HG02759 (cell line): ENCODE results near the gene PNCK.

Source experiments
- ATAC-seq: cut with Tn5 transposase; IDR thresholded peaks from one replicate; pipeline ENCODE4 v1.9.1; 2021; ENCODE audit warnings: mild to moderate bottlenecking, moderate library complexity; ENCODE audit not compliant: unreplicated experiment

PNCK gene

DNA sequence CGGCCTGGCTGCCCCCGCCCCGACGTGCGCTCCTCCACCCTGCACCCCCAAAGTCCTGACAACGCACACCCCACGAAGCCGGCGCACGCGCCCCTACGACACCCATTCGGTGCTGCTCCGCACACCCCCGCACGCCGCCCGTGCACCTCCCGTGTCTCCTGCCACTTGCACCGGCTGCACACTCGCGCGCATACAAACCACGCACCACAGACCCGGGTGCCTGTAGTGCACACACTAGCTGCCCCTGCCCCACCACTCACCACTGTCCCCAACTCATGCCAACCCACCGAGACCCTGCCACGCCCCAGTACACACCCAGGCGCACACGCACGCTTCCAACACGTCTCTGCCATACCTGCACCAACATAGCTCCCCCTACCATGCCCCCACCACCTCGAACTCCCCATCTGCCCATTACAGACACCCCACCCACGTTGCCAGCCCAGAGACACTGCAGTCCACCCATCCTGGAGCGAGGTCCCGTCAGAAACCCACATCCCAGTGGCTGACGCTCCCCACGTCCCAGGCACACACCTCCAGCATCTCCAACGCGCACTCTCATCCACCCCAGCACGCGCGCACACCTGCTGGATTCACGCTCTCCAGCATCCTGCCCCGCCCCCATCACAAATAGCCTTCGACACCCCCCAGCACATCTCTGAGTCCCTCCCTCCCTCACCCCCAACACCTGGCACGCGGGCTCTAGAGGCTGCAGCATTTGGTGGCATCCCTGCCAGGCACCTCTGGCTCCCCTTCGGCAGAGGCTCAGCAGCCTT lies 30.8 kb downstream of the PNCK start:
- ATAC-seq = no peak

DNA sequence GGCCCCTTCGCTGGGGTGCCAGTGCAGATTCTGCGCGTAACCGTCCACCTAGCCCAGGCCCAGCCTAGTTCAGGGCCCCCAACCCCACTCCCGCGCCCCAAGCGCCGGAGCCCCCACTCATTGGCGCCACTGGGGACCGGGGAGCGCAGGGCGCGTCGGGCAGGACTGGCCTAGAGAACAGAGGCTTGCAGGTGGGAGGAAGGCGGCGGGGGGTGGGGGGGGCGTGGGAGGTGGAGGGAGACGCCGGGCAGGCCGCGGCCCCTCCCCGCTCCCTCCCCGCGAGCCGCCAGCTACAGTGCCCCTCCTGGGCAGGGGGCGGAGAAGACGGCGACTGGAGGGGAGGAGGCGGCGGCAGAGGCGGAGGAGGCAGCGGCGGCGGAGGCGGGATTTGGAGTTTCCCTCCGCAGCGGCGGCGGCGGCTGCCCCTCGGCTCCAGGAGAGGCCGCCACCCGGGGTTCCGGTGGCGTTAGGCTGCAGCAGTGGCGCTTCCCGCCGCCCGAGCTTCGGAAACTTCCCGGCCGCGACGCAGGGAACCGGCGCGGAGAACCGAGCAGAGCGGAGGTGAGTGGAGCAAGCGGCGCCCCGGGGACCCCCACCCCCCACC lies 31.5 kb downstream of the PNCK start:
- ATAC-seq = no peak

DNA sequence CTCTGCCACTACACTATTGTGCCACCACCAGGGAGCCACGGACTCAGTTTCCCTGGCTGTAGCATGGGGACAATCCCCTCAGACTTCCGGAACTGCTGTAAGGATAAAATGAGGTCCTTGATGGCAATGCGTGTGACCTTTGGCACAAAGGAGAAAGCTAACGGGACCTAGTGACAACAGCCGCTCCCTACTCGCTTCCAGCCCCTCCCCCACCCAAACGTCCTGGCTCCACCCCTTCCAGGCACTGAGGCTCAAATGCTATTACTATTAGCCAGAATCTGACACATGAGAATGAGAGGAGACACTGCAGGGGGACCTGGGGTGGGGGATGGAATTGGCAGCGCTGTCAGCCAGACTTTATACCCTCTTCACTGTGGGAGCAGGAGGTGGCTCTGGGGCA lies 32.0 kb downstream of the PNCK start:
- ATAC-seq = no peak

DNA sequence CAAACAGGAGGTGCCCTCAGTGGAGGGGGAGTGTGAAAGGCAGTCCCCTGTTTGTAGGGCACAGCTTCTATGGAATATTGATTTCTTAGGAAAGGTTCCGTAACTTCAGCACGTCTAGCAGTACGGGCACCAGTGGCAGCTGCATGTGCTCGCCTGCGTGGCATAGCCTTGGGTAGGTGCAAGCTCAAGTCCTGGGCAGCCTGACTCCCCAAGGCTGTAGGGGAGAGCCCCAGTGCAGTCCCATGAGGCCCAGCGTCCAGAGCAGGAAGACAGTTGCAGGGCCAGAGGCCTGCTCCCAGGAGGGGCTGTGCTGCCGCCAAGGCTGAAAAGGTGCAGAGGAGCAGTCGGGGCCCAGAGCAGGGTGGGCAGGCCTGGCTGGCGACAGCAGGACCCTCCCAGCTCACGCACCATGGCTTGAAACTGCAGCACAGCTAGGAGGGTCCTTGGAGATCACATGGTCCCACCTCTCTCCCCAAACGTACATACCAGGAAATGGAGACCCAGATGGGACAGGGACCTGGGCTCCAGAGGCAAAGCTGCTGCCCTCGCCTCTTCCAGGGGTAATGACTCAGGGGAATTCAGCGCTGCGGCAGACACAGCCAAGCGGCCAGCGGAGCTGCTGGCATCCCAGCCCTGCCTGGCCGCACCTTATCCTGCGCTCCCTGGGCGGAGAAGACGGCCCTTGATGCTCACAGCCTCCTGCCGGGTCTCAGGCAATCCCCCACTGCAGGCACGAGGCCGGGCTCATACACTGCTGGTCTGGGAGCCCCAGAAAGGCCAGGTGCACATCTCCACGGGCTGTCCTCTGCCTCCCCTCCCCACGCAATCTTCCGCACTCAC lies 32.7 kb downstream of the PNCK start:
- no peak for ATAC-seq

DNA sequence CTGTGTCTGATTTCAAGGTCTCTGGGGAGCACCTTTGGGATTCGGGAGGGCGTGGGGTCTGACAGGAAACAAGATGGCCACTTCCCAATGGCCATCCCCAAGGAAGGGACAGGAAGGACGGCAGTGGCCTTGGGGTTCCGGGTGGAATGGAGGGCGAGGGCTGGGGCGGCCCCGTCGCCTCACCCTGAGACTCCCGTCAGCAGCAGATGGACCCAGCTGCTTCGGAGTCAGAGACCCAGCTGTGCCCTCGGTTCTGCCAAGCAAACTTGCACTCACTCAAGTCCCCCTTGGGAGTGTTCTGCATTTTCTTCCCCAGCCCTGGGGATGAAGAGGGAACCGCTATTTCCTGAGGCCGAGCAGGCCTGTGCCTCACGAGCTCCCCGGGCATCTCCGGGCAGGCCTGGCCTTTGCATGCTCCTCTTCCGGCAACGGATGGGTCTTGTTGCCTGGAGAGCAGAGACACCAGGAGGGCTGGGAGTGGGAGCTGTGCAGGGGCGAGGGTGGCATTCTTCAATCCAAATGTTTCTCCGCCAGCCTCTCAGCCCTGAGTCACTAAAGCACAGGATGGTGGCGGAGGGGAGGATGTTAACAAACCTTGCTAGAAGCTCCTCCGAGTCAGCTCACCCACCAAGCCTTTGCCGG lies 33.4 kb downstream of the PNCK start:
- ATAC-seq = no peak

DNA sequence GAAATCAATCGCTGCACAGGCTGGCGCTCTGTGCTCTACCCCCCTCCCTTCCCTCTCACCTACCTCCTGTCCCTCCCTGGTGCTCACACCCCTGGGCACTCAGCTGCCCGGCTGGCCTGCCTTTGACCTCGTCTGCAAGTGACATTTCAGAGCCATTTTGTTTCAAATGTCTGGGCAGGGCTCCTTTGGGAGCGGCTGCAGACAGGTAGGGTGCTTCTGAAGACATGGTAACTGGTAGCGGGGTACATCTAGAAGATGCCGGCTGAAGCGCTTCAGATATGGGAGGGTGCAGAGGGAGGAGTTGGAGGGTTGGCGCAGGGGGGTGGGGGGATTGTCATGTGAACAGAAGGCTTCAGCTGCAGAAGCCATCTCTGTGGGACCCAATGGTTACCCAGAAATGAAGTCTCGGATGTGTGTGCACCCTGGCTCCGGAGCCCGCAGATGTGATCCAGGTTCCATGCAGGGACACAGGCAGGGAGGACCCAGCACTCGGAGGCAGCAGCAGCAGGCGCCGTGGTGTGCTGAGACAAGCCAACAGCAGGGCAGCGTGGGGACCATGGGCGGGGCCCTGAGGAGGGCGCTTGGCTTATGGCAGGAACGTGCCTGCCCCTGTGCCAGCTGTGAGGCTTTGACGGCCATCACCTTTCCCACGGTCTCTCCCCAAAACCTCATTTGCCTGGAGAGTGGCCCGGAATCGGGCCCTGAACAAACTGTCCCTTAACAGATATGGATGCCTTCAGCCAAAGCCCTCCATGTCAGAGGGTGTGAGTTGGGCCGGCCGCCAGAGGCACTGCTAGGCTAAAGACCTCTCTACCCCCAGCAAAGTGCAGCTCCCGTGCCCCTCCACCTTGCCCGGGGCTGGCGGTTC lies 34.2 kb downstream of the PNCK start:
- no peak for ATAC-seq

DNA sequence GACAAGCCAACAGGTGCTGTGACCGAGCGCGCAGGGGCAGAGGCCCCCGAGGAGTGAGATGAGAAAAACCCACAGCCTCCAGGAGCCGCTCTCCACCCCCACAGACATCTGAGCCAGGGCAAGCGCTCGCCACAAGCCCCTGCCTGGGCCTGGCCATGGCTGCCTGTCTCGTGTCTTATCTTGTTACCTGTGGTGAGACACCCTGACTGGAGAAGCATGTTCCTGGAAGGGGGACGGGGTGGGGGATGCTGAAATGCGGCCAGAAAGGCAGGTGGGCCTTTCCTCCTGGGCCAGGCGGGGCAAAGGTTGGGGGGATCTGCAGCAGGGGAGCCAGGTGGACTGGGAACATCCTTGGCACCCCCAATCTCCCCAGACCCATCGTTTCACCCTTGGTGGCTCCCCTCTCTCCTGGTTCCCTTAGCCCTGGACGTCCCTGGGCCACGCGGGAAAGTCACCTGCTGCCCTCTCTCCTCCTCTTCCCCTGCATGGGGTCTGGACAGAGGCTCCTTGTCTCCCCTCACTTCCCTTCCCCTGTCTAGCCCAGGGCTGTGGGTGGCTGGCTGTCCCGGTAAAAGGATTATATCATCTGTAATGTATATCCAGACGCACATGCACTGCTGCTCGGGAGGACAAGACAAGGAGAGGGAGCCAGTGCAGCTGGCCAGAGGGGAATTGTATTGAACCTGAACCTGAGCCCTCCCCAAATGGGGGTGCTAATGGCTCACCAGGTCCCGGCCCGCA lies 35.0 kb downstream of the PNCK start:
- ATAC-seq = no peak

DNA sequence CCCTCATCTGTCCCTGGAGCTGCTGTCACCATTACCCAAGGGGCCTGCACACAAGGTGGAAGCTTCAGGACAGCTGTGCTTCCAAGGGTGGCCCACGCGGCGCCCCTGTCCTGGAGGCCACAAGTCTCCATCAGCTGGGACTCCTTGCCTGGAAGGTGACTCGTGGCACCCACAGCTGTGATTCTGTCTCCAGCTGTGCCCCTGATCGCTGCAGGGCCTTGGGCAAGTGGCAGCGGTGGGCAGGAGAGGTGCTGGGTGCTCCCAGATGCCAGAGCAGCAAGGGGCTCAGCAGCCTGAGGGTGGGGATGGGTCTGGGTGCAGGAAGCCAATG lies 35.6 kb downstream of the PNCK start:
- no peak for ATAC-seq

DNA sequence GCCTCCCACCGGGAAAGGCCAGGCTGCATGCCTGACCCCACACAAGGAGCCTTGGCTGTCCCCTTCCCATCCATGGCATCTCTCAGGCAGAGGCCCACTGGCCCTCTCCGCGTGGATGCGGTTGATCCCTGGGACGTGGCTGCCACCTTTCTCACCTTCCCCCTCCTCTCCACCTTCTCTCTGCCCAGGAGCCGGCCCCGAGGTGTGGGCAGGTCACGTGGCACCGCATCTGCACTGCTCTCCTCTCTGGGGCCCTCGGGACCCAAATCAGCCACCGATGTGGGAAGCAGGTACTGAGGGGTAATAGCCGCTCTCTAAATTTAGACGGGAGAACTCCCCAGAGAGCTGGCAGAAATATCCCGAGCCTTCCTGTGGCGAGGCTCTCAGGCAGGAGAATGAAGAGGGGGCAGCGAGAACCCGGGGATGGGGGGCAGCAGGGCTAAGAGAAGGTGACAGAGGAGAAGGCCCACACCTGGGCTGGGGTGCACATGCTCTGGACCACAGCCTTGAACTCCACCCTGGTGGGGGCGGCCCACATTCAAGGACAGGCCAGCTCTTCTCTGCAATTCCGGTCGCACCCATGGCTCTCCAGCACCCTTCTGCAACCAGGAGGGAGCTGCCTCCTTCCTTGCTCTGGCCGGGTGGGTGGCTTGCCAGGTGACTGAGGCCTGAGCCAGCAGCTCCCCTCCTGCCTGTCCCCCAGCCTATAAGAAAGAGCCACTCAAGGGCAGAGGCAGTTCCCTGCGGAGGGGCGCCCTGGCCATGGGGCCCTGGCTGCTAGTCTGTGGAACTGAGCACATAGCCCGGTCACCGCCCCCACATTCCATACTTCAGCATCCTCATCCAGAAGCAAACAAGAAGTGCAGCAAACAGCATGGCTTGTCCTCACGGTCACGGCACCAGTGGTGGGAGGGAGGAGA lies 36.2 kb downstream of the PNCK start:
- ATAC-seq = no peak

DNA sequence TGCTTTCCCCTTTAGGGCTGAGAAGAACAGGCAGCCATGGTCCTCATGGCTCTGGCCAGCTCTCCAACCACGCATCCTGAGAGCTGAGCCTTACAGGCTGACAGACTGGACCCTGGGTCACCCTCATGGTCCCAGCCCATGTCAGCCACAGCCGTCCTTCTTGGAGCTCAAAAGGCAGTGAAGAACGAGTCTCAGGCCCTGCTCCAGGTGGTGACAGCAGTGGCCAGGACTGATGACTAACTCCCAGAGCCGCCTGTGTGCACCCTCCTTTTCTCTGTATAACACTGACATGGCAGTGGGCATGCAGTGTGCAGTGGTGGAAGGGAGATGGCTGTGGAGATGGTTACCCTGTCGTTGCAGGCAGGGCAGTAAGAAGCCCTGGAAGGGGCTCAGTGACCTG lies 36.9 kb downstream of the PNCK start:
- no peak for ATAC-seq

DNA sequence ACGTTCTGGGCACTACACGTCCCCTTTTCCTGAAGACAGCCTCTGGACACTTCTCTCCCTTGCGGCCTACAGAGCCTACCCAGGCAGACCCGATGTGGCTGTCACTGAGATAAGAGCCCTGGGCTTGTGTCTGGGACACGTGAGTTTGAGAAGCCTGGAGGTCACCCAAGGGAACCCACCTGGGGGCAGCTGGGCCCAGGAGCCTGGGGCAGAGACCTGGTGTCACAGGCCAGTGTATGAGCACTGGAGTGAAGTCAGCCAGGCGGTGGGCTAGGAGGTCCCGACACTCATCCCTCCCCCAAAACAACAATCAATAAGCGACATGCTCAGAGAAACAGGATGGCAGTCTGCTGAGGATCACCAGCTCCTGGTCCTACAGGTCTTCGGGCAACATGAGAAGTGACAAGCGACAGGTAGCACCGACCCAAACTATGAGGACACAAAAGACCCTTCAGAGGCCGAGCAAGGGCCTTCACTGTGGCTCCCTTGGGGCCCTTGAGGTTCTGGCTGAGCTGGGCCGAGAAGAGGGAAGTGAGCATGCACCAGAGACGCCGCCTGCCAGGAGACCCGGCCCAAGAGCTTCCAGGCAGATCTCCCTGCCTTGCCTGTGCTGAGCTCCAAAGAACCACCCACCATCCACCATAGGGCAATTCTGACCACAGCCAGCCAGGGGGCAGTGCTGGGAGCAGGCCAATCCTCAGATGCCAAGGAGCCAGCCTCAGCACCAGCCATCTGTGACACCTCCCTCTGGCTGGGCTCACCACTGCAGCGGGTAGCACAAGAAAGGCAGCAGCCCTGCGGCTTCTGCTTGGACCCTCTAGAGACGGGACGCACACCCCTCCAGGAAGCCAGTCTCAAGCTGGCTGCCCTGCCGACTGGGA lies 37.6 kb downstream of the PNCK start:
- ATAC-seq = no peak

DNA sequence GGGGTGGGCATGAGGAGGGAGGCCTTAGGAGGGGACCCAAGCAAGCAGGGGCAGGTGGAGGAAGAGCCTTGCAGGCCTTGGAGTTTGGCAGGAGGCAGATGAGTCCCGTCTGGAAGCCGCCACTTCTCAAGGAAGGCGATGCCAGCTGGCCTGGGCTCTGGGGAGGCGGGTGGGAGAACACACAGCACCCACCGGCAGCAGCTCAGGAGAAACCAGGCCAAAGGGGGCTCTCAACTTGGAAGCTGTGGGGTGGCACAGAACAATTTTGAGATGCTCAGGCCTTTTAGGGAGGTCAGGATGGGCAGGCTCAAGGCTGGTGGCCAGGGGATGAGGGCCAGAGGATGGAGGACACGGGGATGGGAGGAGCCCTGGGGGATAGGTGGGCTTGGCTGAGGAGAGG lies 38.2 kb downstream of the PNCK start:
- no peak for ATAC-seq

DNA sequence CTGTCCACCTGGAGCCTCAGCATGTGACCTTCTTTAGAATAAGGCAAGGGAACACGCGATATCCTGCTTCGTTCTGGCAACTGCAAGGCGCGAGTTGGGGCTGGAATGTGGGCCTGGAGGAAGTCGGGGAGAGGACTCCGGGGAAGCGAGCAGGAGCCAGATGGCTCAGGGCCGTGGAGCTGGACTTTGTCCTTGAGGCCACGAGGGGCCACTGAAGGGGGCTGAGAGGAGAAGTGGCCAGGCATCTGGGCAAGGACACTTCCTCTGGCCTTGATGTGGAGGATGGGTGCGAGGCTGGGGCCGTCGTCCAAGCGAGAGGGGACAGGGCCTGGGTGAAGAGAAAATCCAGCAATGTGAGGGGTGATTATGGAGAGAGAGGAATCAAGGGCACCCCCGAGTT lies 38.8 kb downstream of the PNCK start:
- no peak for ATAC-seq

DNA sequence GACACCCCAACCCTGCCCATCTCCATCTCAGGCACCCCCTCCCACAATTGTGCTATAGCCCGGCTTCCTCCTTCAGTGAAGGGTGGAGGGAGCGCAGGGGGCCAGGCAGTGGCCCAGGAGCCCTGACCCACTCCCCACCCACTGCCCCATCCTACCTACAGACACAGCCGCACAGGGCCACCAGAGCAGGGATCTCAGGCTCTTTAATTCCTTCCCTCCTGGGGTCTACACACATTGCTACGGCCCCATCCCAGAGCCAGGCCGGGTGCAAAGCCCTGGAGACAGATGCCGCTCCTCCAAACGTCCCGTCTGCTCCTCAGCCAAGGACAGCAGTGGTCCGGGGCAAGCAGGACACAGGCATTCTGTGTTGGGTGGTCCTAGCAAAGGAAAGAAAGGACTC lies 39.4 kb downstream of the PNCK start:
- ATAC-seq = no peak

DNA sequence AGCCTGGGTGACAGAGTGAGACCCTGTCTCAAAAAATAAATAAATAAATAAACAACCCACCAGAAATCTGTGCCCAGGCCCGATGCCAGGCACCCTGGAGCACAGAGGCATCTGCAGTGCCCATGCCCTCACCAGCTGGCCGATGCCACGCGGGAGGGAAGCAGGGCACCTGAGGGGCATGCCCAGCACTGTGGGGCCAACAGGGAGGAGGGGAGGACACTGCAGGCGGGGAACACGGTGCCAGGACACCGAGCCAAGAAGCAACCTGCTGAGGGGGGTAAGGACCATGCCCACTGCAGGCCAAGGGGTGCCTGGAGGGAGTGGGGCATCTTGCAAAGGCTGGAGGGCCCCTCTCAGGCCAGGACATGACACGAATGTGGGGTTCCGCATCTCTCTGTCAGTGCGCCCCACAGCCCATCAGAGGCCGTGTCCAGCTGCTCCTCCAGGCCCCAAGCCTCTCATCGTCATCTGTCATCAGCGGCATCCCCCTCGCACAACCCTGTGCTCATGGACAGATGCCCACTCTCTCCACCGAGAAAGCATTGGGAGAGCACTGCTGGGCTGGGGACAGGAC lies 39.9 kb downstream of the PNCK start:
- ATAC-seq = no peak

DNA sequence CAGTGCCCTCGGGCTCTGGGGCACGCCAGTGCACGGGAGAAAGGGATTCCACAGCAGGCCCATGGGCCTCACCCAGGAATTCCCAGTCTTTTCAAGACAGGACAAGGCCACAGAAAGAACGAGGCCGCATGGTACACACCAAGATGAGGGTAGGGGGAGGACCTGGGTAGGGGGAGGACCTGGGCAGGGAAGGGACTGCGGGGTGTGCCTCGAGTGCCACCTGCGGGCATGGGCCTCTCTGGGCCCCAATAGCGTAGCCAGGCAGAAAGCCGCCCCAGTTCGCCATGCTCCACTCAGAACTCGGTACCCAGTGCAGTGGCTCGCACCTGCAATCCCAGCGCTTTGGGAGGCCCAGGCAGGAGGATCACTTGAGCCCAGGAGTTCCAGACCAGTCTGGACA lies 40.6 kb downstream of the PNCK start:
- ATAC-seq = no peak

DNA sequence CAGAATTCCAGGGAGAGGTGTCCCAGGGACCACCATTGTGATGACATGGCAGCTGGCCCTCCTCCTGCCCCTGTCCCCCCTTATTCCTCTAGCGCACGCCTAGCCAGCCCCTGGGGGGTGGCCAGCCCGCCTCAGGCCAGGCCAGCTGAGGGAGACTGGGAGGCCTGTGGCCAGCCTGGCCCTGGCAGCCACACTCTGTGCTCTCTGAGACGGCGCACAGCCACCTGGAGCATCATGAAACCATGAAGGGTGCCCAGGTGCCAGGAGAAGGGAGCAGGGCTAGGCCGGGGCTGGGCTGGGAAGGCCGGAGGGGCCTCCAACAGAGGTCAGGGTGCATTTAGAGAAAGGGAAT lies 41.0 kb downstream of the PNCK start:
- no peak for ATAC-seq
